MCF 10A (cell line): ENCODE data around the gene PHLDB3. TPM values are rescaled to one million over a fixed set of nuclear protein-coding genes. Genes with fewer than 3 reads are reported as not detected.

Experiments
- BruUV-seq: library from RNA; stranded (reverse); fragments of 400-500 nt; replicated peaks from 2 replicates; lab custom pipeline; 2021; lab: Mats Ljungman, UMichigan
- CTCF ChIA-PET: fragments of 300-600 bp; sonication (Branson Sonifier 250); formaldehyde crosslinking; extraction: SDS; loops from one replicate; lab custom pipeline; 2021; ENCODE audit warnings: antibody characterized with exemption, inconsistent platforms; lab: Yijun Ruan, JAX
- POLR2A ChIA-PET: fragments of 300-600, 350-650 bp; sonication (Branson Sonifier 250); formaldehyde crosslinking; extraction: SDS; loops from one replicate; lab custom pipeline; 2020; ENCODE audit warnings: antibody characterized with exemption, inconsistent platforms; lab: Yijun Ruan, JAX
- DNase-seq: peaks from one replicate; pipeline ENCODE4 v3.0.0-alpha.2; 2018; ENCODE audit not compliant: unreplicated experiment
- H3K27ac Mint-ChIP-seq: one replicate; pipeline ENCODE4 v1.8.0; 2022; ENCODE audit warnings: mild to moderate bottlenecking, low read depth, mixed read lengths; ENCODE audit not compliant: unreplicated experiment
- H3K27me3 Mint-ChIP-seq: one replicate; pipeline ENCODE4 v1.8.0; 2022; ENCODE audit warnings: mixed read lengths; ENCODE audit not compliant: insufficient read depth, unreplicated experiment
- H3K36me3 Mint-ChIP-seq: one replicate; pipeline ENCODE4 v1.8.0; 2022; ENCODE audit warnings: mild to moderate bottlenecking, moderate library complexity, mixed read lengths; ENCODE audit not compliant: insufficient read depth, unreplicated experiment
- H3K4me1 Mint-ChIP-seq: one replicate; pipeline ENCODE4 v1.8.0; 2022; ENCODE audit warnings: mixed read lengths; ENCODE audit not compliant: insufficient read depth, unreplicated experiment
- H3K4me3 Mint-ChIP-seq: one replicate; pipeline ENCODE4 v1.8.0; 2022; ENCODE audit warnings: mild to moderate bottlenecking, moderate library complexity, mixed read lengths; ENCODE audit not compliant: unreplicated experiment
- H3K9me3 Mint-ChIP-seq: one replicate; pipeline ENCODE4 v1.8.0; 2022; ENCODE audit warnings: mixed read lengths; ENCODE audit not compliant: unreplicated experiment
- CTCF ChIP-seq: fragments of 200-600 bp; IDR thresholded peaks from one replicate; pipeline ENCODE4 v1.8.0; 2022; ENCODE audit warnings: antibody characterized with exemption, mild to moderate bottlenecking; ENCODE audit not compliant: unreplicated experiment
- intact Hi-C: fragments of 100-400 bp; cut with micrococcal nuclease; formaldehyde crosslinking; loops from 2 replicates; pipeline ENCODE4 v1.14.1; 2022
- total RNA-seq: library from RNA; stranded (reverse); gene quantifications from 2 replicates; pipeline ENCODE4 v1.2.3, GENCODE V29; 2022

The PHLDB3 gene
- total RNA-seq, 1 experiment from 2014 or later: 11.8 TPM

GRCh38 chr19:43510713-43511112, 6.2 kb upstream of the PHLDB3 start:
- H3K4me3 Mint-ChIP-seq: no peak overlapping the region
- no peak overlapping the region for H3K27ac Mint-ChIP-seq
- no peaks in the 10 kb centered on the region for H3K9me3 Mint-ChIP-seq
- DNase-seq: no peak
- BruUV-seq: no TSS peak
- ChIA-PET POLR2A (interaction anchor here (0.6 to 1.5 kb wide), 4 partner anchors 19 to 48 kb away, joined by 3 to 4 read pairs (median 3); no protein-coding TSS in a partner anchor), CTCF (interaction anchor here (0.6 to 1.8 kb wide), 7 partner anchors 9 to 83 kb away, joined by 3 to 6 read pairs (median 3); no protein-coding TSS in a partner anchor)
- peaks cover 66% of the 10 kb centered on the region for H3K36me3 Mint-ChIP-seq
- peaks cover 4% of the 10 kb centered on the region for H3K4me1 Mint-ChIP-seq
- intact Hi-C loops: no loop called here
- no peaks in the 10 kb centered on the region for H3K27me3 Mint-ChIP-seq
- no peak for TF ChIP-seq CTCF

GRCh38 chr19:43507880-43508279, 3.3 kb upstream of the PHLDB3 start:
- Mint-ChIP-seq H3K9me3 (no peaks in the 10 kb centered on the region), H3K4me3 (no peak overlapping the region), H3K4me1 (peaks cover 9% of the 10 kb centered on the region), H3K27me3 (no peaks in the 10 kb centered on the region), H3K36me3 (peaks cover 66% of the 10 kb centered on the region), H3K27ac (peak overlapping the region; percentile 49)
- no peak for DNase-seq
- no TSS peak for BruUV-seq
- ChIA-PET POLR2A (interaction anchor here (0.6 kb wide), 1 partner anchor 34 kb away, joined by 3 read pairs; no protein-coding TSS in a partner anchor), CTCF (interaction anchor here (2.1 kb wide), 1 partner anchor 61 kb away, joined by 9 read pairs; no protein-coding TSS in a partner anchor)
- no peak for TF ChIP-seq CTCF
- intact Hi-C loops: no loop called here

GRCh38 chr19:43506629-43507028, 2.1 kb upstream of the PHLDB3 start:
- no TSS peak for BruUV-seq
- intact Hi-C loops: no loop called here

More at GRCh38 chr19:43506629-43507028, 2.1 kb upstream of the PHLDB3 start:
- CTCF ChIA-PET: interaction anchor here (3.4 kb wide), 1 partner anchor 59 kb away, joined by 19 read pairs; no protein-coding TSS in a partner anchor
- POLR2A ChIA-PET: interaction anchor here (3.9 kb wide), 1 partner anchor 43 kb away, joined by 29 read pairs; no protein-coding TSS in a partner anchor
- no peak for DNase-seq
- Mint-ChIP-seq H3K4me1 (peaks cover 11% of the 10 kb centered on the region), H3K27ac (no peak overlapping the region), H3K4me3 (no peak overlapping the region), H3K36me3 (peaks cover 64% of the 10 kb centered on the region), H3K27me3 (no peaks in the 10 kb centered on the region), H3K9me3 (no peaks in the 10 kb centered on the region)
- TF ChIP-seq CTCF: no peak
